HG02588 (cell line): ENCODE data around the gene THBS3.
"Not testable (repeated sequence)": the region's sequence is repeated elsewhere in the genome, so short reads cannot be mapped to it uniquely, and the experiment has no call there.

Experiments used
- ATAC-seq: cut with Tn5 transposase; IDR thresholded peaks from one replicate; pipeline ENCODE4 v1.9.1; 2021; ENCODE audit warnings: mild to moderate bottlenecking, moderate library complexity; ENCODE audit not compliant: unreplicated experiment

The THBS3 gene

GRCh38 chr1:155208541-155209311 lies 1.0 kb upstream of the THBS3 start, which contains the start of gene MTX1:
Gene MTX1, plus strand, starts transcription at chr1:155208695. Its CDS starts 110 bp downstream, at chr1:155208805.
- ATAC-seq: peak; percentile 77

GRCh38 chr1:155206891-155207805 lies 549 bp downstream of the THBS3 start:
- ATAC-seq: no peak

GRCh38 chr1:155205969-155206593 lies 1.6 kb downstream of the THBS3 start:
- no peak for ATAC-seq

GRCh38 chr1:155205035-155205434 lies 2.7 kb downstream of the THBS3 start:
- no peak for ATAC-seq

- no peak for ATAC-seq
Measured at GRCh38 chr1:155202731-155203515, 4.8 kb downstream of the THBS3 start.

- no peak for ATAC-seq
Measured at GRCh38 chr1:155202198-155202597, 5.5 kb downstream of the THBS3 start.

GRCh38 chr1:155200920-155201319 lies 6.8 kb downstream of the THBS3 start:
- no peak for ATAC-seq

GRCh38 chr1:155199792-155200191 lies 7.9 kb downstream of the THBS3 start:
- ATAC-seq: no peak

GRCh38 chr1:155198547-155198906 lies 9.2 kb downstream of the THBS3 start:
- no peak for ATAC-seq

GRCh38 chr1:155197901-155198546 lies 9.7 kb downstream of the THBS3 start:
- ATAC-seq: no peak

GRCh38 chr1:155196893-155197638 lies 10.6 kb downstream of the THBS3 start:
- ATAC-seq: no peak

GRCh38 chr1:155196103-155196892 lies 11.4 kb downstream of the THBS3 start:
- ATAC-seq: no peak

- no peak for ATAC-seq
Measured at GRCh38 chr1:155195201-155196102, 12.2 kb downstream of the THBS3 start.

- ATAC-seq: not testable (repeated sequence)
Measured at GRCh38 chr1:155193991-155194240, 13.8 kb downstream of the THBS3 start.

- peak; percentile 66 for ATAC-seq
Measured at GRCh38 chr1:155193275-155193990, 14.3 kb downstream of the THBS3 start.

- no peak for ATAC-seq
Measured at GRCh38 chr1:155192346-155193274, 15.1 kb downstream of the THBS3 start.
